AG10803 (cell line): ENCODE results near the gene B3GAT1.

Source experiments
- DNase-seq: peaks from one replicate; pipeline ENCODE4 v3.0.0; 2010; ENCODE audit warnings: low read depth
- H3K4me3 ChIP-seq: 2 replicates; pipeline ENCODE4 v1.5.1; 2011; ENCODE audit warnings: mild to moderate bottlenecking, low read length, control low read depth
- TF ChIP-seq, protein P1 (sequence below): conservative IDR thresholded peaks from 2 replicates; pipeline ENCODE4 v1.5.1; 2011; ENCODE audit warnings: mild to moderate bottlenecking, low read length, control low read depth, inconsistent platforms

The B3GAT1 gene

DNA sequence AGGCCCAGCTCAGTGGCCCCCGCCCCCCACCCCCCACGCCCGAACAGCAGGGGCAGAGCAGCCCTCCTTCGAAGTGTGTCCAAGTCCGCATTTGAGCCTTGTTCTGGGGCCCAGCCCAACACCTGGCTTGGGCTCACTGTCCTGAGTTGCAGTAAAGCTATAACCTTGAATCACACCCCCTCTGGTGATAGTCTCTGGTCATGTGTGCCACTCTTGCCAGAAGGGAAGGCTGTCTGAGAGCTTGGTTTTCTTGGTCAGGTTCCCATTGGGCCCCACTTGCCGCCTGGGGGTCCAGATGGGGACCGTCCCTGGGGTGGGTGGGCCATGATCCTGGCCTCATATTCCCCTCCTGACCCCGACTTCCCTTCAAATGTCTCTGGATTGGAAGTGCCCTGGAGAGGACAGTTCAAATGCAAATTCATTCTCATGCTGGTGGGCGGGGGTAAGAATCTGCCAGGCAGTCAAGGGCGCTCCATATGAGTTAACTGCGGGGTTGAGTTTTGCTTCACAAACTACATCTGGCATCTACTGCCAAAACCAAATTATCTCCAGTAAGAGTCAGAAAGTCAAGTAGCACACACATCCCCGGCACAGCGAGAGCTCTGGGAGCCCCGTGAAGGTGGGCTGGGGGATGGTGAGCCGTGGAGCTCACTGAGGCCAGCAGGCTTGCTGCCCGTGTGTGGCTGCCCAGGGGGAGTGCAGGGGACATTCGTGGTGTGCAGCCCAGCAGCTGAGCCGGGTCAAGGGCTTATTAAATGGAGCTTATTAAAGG lies 35.7 kb downstream of the B3GAT1 start:
- no peak for DNase-seq
- TF ChIP-seq, protein P1, sequence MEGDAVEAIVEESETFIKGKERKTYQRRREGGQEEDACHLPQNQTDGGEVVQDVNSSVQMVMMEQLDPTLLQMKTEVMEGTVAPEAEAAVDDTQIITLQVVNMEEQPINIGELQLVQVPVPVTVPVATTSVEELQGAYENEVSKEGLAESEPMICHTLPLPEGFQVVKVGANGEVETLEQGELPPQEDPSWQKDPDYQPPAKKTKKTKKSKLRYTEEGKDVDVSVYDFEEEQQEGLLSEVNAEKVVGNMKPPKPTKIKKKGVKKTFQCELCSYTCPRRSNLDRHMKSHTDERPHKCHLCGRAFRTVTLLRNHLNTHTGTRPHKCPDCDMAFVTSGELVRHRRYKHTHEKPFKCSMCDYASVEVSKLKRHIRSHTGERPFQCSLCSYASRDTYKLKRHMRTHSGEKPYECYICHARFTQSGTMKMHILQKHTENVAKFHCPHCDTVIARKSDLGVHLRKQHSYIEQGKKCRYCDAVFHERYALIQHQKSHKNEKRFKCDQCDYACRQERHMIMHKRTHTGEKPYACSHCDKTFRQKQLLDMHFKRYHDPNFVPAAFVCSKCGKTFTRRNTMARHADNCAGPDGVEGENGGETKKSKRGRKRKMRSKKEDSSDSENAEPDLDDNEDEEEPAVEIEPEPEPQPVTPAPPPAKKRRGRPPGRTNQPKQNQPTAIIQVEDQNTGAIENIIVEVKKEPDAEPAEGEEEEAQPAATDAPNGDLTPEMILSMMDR, result no peak
- H3K4me3 ChIP-seq, result no peak overlapping the region

DNA sequence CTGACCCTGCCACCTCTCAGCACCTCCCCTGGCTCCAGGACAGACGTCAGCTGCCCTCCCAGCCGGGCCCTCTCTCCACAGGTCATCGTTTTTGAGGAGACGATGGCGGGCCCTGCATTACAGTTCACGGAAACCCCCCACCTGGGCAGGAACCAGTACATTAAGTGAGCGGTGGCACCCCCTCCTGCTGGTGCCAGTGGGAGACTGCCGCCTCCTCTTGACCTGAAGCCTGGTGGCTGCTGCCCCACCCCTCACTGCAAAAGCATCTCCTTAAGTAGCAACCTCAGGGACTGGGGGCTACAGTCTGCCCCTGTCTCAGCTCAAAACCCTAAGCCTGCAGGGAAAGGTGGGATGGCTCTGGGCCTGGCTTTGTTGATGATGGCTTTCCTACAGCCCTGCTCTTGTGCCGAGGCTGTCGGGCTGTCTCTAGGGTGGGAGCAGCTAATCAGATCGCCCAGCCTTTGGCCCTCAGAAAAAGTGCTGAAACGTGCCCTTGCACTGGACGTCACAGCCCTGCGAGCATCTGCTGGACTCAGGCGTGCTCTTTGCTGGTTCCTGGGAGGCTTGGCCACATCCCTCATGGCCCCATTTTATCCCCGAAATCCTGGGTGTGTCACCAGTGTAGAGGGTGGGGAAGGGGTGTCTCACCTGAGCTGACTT lies 37.0 kb downstream of the B3GAT1 start:
- no peak overlapping the region for H3K4me3 ChIP-seq
- no peak for DNase-seq
- TF ChIP-seq, protein P1, result no peak

DNA sequence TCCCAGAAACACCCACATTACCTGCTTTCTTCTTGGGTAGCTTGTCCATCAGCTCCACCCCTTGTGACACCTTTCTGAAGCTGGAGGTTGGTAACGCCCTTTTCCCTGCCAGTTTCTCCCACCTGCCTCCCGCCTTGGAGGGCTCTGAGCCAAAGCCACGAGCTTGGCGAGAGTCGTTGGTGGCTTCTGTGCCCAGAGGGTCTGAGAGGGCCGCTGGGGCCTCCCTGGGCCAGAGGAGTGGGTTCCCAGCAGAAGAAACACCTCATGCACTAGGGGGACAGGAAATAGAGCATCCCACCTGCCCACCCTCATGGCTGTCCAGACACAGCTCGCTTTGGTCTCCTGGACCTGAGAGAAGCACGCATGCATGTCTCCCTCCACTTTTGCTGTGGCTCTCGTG lies 37.9 kb downstream of the B3GAT1 start:
- DNase-seq, result no peak
- TF ChIP-seq, protein P1, result no peak

DNA sequence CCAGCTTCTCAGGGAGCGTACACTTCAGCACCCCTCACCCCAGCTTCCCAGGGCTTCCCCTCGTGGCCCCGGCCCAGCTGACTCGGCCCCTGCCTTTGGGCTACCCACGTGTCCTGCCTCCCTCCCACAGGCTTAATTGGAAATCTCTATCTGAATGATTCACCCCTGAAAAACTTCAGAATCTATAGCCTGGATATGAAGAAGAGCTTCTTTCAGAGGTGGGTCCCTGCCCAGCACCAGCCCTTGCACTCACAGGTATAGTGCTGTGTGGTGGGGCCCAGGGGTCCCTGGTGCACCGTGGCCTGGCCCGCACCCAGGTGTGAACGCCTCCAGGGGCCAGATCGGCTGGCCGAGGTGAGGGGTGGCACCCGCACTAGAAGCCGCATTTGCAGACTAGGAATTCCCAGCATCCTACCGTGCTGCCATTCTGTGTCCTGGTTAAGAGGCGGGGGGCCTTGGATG lies 38.4 kb downstream of the B3GAT1 start:
- no peak for DNase-seq

More for the DNA sequence above, 37.9 kb downstream of the B3GAT1 start:
- no peak overlapping the region for H3K4me3 ChIP-seq

DNA sequence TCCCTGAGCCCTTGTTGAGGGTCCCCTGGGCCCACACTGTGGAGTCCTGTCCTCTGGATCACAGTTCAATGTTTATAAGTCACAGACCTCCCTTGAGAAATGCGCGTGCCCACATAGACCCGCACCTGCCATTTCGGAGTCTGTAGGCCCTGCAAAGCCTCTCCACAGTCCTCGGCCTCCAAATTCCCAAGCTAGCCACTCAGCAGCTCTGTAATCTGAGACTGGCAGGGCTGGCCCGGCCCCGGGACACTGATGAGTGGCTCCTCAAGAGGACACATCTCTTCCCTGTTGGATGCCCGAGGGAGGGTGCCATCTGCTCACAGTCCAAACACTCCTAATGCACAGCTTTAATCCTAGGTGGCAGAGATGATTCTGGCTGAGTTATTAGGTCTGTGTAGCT lies 39.1 kb downstream of the B3GAT1 start:
- DNase-seq, result no peak
- H3K4me3 ChIP-seq, result no peak overlapping the region
- TF ChIP-seq, protein P1, result no peak

More for the DNA sequence above, 38.4 kb downstream of the B3GAT1 start:
- no peak overlapping the region for H3K4me3 ChIP-seq
- TF ChIP-seq, protein P1, result no peak

DNA sequence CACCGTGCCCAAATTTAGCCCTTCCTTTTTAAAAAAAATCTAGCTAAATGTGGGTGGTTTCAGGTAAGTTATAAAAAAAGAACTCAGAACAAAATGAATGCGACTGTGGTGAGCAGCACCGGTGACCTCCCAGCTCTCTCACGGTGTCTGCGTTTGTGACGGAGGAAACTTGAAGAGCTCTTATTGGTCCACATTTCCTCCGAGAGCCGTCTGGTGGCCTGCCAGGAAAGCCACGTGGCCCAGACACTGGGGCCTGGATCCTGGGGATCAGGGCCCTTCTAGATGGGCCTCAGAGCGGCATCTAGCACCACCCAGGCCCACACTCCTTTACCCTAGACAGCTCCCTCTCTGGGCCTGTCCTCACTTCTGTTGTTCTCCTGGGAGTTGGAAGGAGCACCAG lies 39.5 kb downstream of the B3GAT1 start:
- TF ChIP-seq, protein P1, result no peak
- H3K4me3 ChIP-seq, result no peak overlapping the region
- no peak for DNase-seq
